ENCODE results near the gene ASTN1.

Gene ASTN1

DNA sequence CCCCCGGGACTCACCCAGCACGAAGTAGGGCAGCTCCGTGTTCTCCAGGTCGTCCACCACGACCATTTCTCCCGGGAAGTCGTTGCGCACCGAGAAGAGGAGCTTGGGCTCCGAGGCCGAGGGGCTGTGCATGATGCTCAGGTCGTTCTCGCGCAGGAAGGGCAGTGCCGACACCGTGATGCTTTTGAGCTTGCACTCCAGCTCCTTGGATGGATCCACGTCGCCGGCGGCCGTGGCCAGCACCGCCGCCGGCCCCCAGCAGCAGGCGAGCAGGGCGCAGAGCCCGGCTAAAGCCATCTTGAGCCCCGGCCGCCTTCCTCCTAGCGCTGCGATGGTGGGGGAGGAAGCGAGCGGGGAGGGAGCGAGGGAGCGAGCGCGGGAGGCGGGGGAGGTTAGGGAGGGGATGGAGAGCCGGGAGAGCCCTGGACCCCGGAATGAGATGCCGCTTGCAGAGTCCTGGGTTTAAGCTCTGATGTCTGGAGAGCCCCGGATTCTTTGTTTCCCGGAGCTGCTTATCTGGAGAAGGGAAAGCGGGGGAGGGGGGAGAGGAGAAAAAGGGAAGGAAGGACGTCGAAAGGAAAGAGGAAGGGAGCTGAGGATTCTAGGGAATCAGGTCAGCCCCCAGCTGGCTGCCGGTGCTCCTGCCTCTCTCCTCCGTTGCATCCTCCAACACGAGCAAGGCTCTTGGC, at the start of gene ASTN1:
ASTN1 (minus strand) TSS at position 333 of the 689 bp plus-strand sequence; CDS start at position 297, 36 bp downstream.
- TF ChIP-seq, protein P1, sequence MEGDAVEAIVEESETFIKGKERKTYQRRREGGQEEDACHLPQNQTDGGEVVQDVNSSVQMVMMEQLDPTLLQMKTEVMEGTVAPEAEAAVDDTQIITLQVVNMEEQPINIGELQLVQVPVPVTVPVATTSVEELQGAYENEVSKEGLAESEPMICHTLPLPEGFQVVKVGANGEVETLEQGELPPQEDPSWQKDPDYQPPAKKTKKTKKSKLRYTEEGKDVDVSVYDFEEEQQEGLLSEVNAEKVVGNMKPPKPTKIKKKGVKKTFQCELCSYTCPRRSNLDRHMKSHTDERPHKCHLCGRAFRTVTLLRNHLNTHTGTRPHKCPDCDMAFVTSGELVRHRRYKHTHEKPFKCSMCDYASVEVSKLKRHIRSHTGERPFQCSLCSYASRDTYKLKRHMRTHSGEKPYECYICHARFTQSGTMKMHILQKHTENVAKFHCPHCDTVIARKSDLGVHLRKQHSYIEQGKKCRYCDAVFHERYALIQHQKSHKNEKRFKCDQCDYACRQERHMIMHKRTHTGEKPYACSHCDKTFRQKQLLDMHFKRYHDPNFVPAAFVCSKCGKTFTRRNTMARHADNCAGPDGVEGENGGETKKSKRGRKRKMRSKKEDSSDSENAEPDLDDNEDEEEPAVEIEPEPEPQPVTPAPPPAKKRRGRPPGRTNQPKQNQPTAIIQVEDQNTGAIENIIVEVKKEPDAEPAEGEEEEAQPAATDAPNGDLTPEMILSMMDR (IDR thresholded peaks at IDR 0.05; ENCODE audit: low read depth, low read length) = no peak
- no peak for DNase-seq (ENCODE audit: extremely low read depth, low read depth)

GRCh38 chr1:177211231-177211630, 46.7 kb upstream of the ASTN1 start:
- TF ChIP-seq, protein P1 (IDR thresholded peaks at IDR 0.05; ENCODE audit: low read depth, low read length) = no peak
- DNase-seq (ENCODE audit: extremely low read depth, low read depth) = no peak

GRCh38 chr1:177210071-177210470, 45.6 kb upstream of the ASTN1 start:
- DNase-seq (ENCODE audit: extremely low read depth, low read depth) = no peak
- TF ChIP-seq, protein P1 (IDR thresholded peaks at IDR 0.05; ENCODE audit: low read depth, low read length) = no peak

GRCh38 chr1:177209357-177209756, 44.8 kb upstream of the ASTN1 start:
- peak; percentile 99 for DNase-seq (ENCODE audit: extremely low read depth, low read depth)

DNA sequence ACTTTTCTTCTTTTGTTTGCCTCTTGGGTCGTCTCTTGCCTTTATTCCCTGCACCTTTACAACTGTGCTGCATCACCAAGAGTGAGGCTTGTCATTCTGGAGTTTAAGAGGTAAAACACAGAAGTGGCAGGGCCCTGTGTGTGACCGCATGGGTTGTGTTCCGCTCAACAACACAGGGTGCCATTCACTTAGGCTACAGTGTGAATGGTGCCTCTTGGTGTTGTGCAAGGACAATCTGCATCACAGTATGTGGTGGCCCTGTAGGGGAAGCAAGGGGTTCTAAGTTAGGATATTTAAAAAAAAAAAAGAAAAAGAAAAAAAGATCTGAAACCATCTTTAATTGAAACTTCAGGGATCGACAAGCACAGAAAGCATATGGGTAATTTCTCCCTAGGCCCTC, 44.4 kb upstream of the ASTN1 start:
- TF ChIP-seq, protein P1 (IDR thresholded peaks at IDR 0.05; ENCODE audit: low read depth, low read length) = no peak
- DNase-seq (ENCODE audit: extremely low read depth, low read depth) = no peak

More at GRCh38 chr1:177209357-177209756, 44.8 kb upstream of the ASTN1 start:
- TF ChIP-seq, protein P1 (IDR thresholded peaks at IDR 0.05; ENCODE audit: low read depth, low read length) = no peak

DNA sequence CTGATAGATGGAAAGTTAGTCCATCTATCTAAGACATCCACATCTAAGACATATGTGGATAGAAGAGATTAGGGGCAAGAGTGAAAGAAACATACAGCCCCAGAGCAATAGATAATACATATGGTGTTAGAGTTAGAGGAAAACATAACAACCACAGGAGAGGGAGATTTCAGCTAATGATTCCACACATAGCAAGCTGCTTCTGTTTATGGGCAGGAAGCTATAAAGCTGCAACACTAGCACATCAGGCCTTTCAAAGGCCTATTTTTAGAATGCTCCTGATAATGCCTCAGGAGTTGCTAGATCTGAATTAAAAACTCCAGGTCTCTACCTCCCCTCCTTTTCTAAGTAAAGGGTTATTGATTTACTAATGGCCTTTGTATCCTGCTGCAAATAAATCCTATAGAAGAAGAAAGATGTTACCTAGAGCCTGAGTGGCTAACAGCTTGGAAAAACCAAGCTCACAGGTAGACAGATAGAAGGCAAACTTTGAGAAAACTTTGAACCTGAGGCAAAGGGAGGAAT, 42.4 kb upstream of the ASTN1 start:
- TF ChIP-seq, protein P1 (IDR thresholded peaks at IDR 0.05; ENCODE audit: low read depth, low read length) = no peak
- DNase-seq (ENCODE audit: extremely low read depth, low read depth) = no peak

- DNase-seq (ENCODE audit: extremely low read depth, low read depth) = no peak
These were observed 35.8 kb upstream of the ASTN1 start for GRCh38 chr1:177200290-177200689.

More at GRCh38 chr1:177200290-177200689, 35.8 kb upstream of the ASTN1 start:
- TF ChIP-seq, protein P1 (IDR thresholded peaks at IDR 0.05; ENCODE audit: low read depth, low read length) = no peak

All from AG09319 (cell line).